SK-N-SH treated with all-trans-retinoic acid at 6 μM for 48 hours (cell line): Measurements from ENCODE around the gene NLRP9.

Experiments used
- ATAC-seq: fragments of 200-7000 bp; cut with Tn5 transposase; 3 replicates; pipeline ENCODE4 v1.9.1; 2020; ENCODE audit warnings: mild to moderate bottlenecking, moderate library complexity
- ARNTL ChIP-seq: fragments of 450-650 bp; formaldehyde crosslinking; IDR thresholded peaks from 2 replicates; pipeline ENCODE4 v1.5.0; 2020; ENCODE audit warnings: low read depth, mild to moderate bottlenecking, moderate library complexity, borderline replicate concordance
- BACH2 ChIP-seq: fragments of 250-450 bp; sonication (Bioruptor Pico); IDR thresholded peaks from 2 replicates; pipeline ENCODE4 v1.9.0; 2021; ENCODE audit warnings: mild to moderate bottlenecking, borderline replicate concordance
- CSDC2 ChIP-seq: fragments of 250-450 bp; sonication (Bioruptor Pico); IDR thresholded peaks from 2 replicates; pipeline ENCODE4 v1.5.0; 2020; ENCODE audit warnings: mild to moderate bottlenecking, moderate library complexity
- CSRNP3 ChIP-seq: fragments of 250-450 bp; sonication (Bioruptor Pico); IDR thresholded peaks from 2 replicates; pipeline ENCODE4 v1.5.1; 2021; ENCODE audit warnings: mild to moderate bottlenecking, moderate library complexity
- ESRRG ChIP-seq: fragments of 250-450 bp; sonication (Bioruptor Pico); IDR thresholded peaks from 2 replicates; pipeline ENCODE4 v1.6.1; 2021; ENCODE audit warnings: mild to moderate bottlenecking
- GLIS3 ChIP-seq: fragments of 250-450 bp; sonication (Bioruptor Pico); IDR thresholded peaks from 2 replicates; pipeline ENCODE4 v1.5.0; 2020; ENCODE audit warnings: mild to moderate bottlenecking, moderate library complexity
- ISL1 ChIP-seq: fragments of 250-450 bp; sonication (Bioruptor Pico); IDR thresholded peaks from 2 replicates; pipeline ENCODE4 v2.1.2; 2022; ENCODE audit warnings: mild to moderate bottlenecking, moderate library complexity
- PATZ1 ChIP-seq: fragments of 250-450 bp; sonication (Bioruptor Pico); IDR thresholded peaks from 2 replicates; pipeline ENCODE4 v1.8.0; 2020; ENCODE audit warnings: mild to moderate bottlenecking, moderate library complexity, borderline replicate concordance
- PPARA ChIP-seq: fragments of 250-450 bp; sonication (Bioruptor Pico); IDR thresholded peaks from 2 replicates; pipeline ENCODE4 v1.5.0; 2020; ENCODE audit warnings: mild to moderate bottlenecking, borderline replicate concordance
- RARB ChIP-seq: fragments of 250-450 bp; sonication (Bioruptor Pico); IDR thresholded peaks from 2 replicates; pipeline ENCODE4 v1.8.0; 2021; ENCODE audit warnings: mild to moderate bottlenecking, moderate library complexity
- SNAI2 ChIP-seq: fragments of 250-450 bp; sonication (Bioruptor Pico); IDR thresholded peaks from 2 replicates; pipeline ENCODE4 v1.5.0; 2020; ENCODE audit warnings: mild to moderate bottlenecking, moderate library complexity
- TCF4 ChIP-seq: fragments of 250-450 bp; sonication (Bioruptor Pico); IDR thresholded peaks from 2 replicates; pipeline ENCODE4 v1.8.0; 2021; ENCODE audit warnings: mild to moderate bottlenecking, moderate library complexity, borderline replicate concordance
- TOX ChIP-seq: fragments of 250-450 bp; sonication (Bioruptor Pico); IDR thresholded peaks from 2 replicates; pipeline ENCODE4 v1.8.0; 2021; ENCODE audit warnings: mild to moderate bottlenecking, moderate library complexity, borderline replicate concordance
- TSHZ2 ChIP-seq: fragments of 250-450 bp; sonication (Bioruptor Pico); IDR thresholded peaks from 2 replicates; pipeline ENCODE4 v1.5.0; 2020; ENCODE audit warnings: mild to moderate bottlenecking, moderate library complexity
- ZC3H10 ChIP-seq: fragments of 250-450 bp; sonication (Bioruptor Pico); IDR thresholded peaks from 2 replicates; pipeline ENCODE4 v1.5.1; 2021; ENCODE audit warnings: mild to moderate bottlenecking, moderate library complexity
- ZFP3 ChIP-seq: fragments of 250-450 bp; sonication (Bioruptor Pico); IDR thresholded peaks from 2 replicates; pipeline ENCODE4 v1.5.0; 2020; ENCODE audit warnings: mild to moderate bottlenecking, moderate library complexity
- ZFP30 ChIP-seq: fragments of 450-650 bp; formaldehyde crosslinking; IDR thresholded peaks from 2 replicates; pipeline ENCODE4 v1.5.0; 2022; ENCODE audit warnings: mild to moderate bottlenecking, moderate library complexity
- ZNF565 ChIP-seq: fragments of 450-650 bp; formaldehyde crosslinking; conservative IDR thresholded peaks from 2 replicates; pipeline ENCODE4 v1.5.0; 2020; ENCODE audit warnings: low read depth, mild to moderate bottlenecking, moderate library complexity
- ZNF70 ChIP-seq: fragments of 450-650 bp; formaldehyde crosslinking; IDR thresholded peaks from 2 replicates; pipeline ENCODE4 v1.5.0; 2020; ENCODE audit warnings: mild to moderate bottlenecking, moderate library complexity
- ZNF8 ChIP-seq: fragments of 450-650 bp; formaldehyde crosslinking; IDR thresholded peaks from 2 replicates; pipeline ENCODE4 v1.5.0; 2020; ENCODE audit warnings: mild to moderate bottlenecking, moderate library complexity

Gene NLRP9

GRCh38 chr19:55704494-55705245 is 33.5 kb downstream of the NLRP9 start:
- no peak; the same call in 2 of the 3 replicates for ATAC-seq

GRCh38 chr19:55703790-55704215 is 34.4 kb downstream of the NLRP9 start:
- ATAC-seq: 0 out of 3 replicates have a peak, but pooled peaks have one; percentile 26
- TF ChIP-seq ZFP30 (CRISPR knock-in tag) (no peak), PATZ1 (no peak), TCF4 (CRISPR knock-in tag) (no peak), ESRRG (CRISPR knock-in tag) (no peak), TOX (CRISPR knock-in tag) (no peak), PPARA (no peak), CSRNP3 (CRISPR knock-in tag) (no peak), ZNF565 (CRISPR knock-in tag) (no peak), GLIS3 (CRISPR knock-in tag) (no peak), ZC3H10 (CRISPR knock-in tag) (no peak), SNAI2 (CRISPR knock-in tag) (no peak), ZFP3 (CRISPR knock-in tag) (no peak), ZNF8 (CRISPR knock-in tag) (no peak), TSHZ2 (CRISPR knock-in tag) (no peak), CSDC2 (no peak), ZNF70 (CRISPR knock-in tag) (no peak)

More at GRCh38 chr19:55704494-55705245, 33.5 kb downstream of the NLRP9 start:
- TF ChIP-seq RARB (CRISPR knock-in tag) (no peak), ZC3H10 (CRISPR knock-in tag) (no peak), CSRNP3 (CRISPR knock-in tag) (no peak), ARNTL (no peak), PPARA (no peak), CSDC2 (no peak), ZFP30 (CRISPR knock-in tag) (no peak), BACH2 (CRISPR knock-in tag) (no peak), ZNF8 (CRISPR knock-in tag) (no peak), GLIS3 (CRISPR knock-in tag) (no peak), ZNF565 (CRISPR knock-in tag) (no peak), ZNF70 (CRISPR knock-in tag) (no peak), SNAI2 (CRISPR knock-in tag) (no peak), TCF4 (CRISPR knock-in tag) (no peak), PATZ1 (no peak), TOX (CRISPR knock-in tag) (no peak), ZFP3 (CRISPR knock-in tag) (no peak), ESRRG (CRISPR knock-in tag) (no peak), ISL1 (CRISPR knock-in tag) (no peak)
